Stomach (tissue), 9 donors: ENCODE measurements around the gene STEAP4. TPM values are rescaled to one million over a fixed set of nuclear protein-coding genes. Genes with fewer than 3 reads are reported as not detected.

ENCODE experiments used
- DNase-seq, 2 donors: peaks; one replicate each; pipeline versions ENCODE4 v3.0.0 to v3.0.0-alpha.2; 2013 to 2019
- H3K27ac ChIP-seq, 5 donors: fragments of 200-600 bp in 4 of 5; sonication (generic) in 4 of 5; one replicate each; pipeline ENCODE4 v1.5.1; 2013 to 2019; ENCODE audit warnings: mild to moderate bottlenecking in 1 of 5, moderate library complexity in 1 of 5
- H3K27me3 ChIP-seq, 3 donors: fragments of 200-600 bp; sonication (generic); one replicate each; pipeline ENCODE4 v1.5.1; 2017 to 2019; ENCODE audit warnings: mixed run types in 1 of 3
- H3K36me3 ChIP-seq, 4 donors: fragments of 200-600 bp; sonication (generic); 1 replicate in 3 of 4; 2 replicates in 1 of 4; pipeline ENCODE4 v1.5.1; 2016 to 2019
- H3K4me1 ChIP-seq, 4 donors: fragments of 200-600 bp; sonication (generic); one replicate each; pipeline ENCODE4 v1.5.1; 2016 to 2019
- H3K4me3 ChIP-seq, 4 donors: fragments of 200-600 bp; sonication (generic) in 3 of 4; one replicate each; pipeline ENCODE4 v1.5.1; 2016 to 2019; ENCODE audit warnings: mild to moderate bottlenecking in 1 of 4
- H3K9me3 ChIP-seq, 4 donors: fragments of 200-600 bp; sonication (generic); one replicate each; pipeline ENCODE4 v1.5.1; 2016 to 2019
- CTCF ChIP-seq, 7 experiments: fragments of 450-650 bp in 4 of 7; fragments of 200-600 bp in 3 of 7; sonication (generic) in 3 of 7; IDR thresholded peaks; one replicate each; pipeline ENCODE4 v1.5.1; 2016 to 2019; ENCODE audit warnings: antibody characterized with exemption in 7 of 7, control low read depth in 2 of 7, mild to moderate bottlenecking in 1 of 7
- EP300 ChIP-seq: sonication (generic); formaldehyde crosslinking; IDR thresholded peaks from one replicate; pipeline ENCODE4 v1.6.1; 2017; ENCODE audit warnings: antibody characterized with exemption
- POLR2A ChIP-seq, 4 donors: fragments of 450-650 bp; IDR thresholded peaks; one replicate each; pipeline ENCODE4 v1.6.1; 2016; ENCODE audit warnings: antibody characterized with exemption in 4 of 4, control low read depth in 2 of 4, mild to moderate bottlenecking in 1 of 4, moderate library complexity in 1 of 4
- POLR2AphosphoS5 ChIP-seq, 3 donors: sonication (generic); formaldehyde crosslinking; IDR thresholded peaks; one replicate each; pipeline ENCODE4 v1.6.1; 2016; ENCODE audit warnings: antibody characterized with exemption in 3 of 3
- WGBS, 5 donors: extraction: QIAGEN DNeasy Blood & Tissue Kit in 3 of 5; methylation state at CpG; one replicate each; pipeline versions ENCODE4 v1.1.5 to v1.1.7; 2013 to 2018; 5-methylcytosine and 5-hydroxymethylcytosine counted together
- intact Hi-C: fragments of 100-400 bp; cut with DNase I; formaldehyde crosslinking; loops from one replicate; pipeline ENCODE4 v1.15.1; 2023; ENCODE audit warnings: low total_unique reads
- polyA plus RNA-seq, 3 donors: library from polyadenylated mRNA; stranded (reverse); fragments of 200-250 nt; gene quantifications; one replicate each; pipeline ENCODE4 v1.2.3, GENCODE V29; 2013
- total RNA-seq, 5 donors: library from RNA; depleted of rRNA; stranded (reverse); fragments of >200 nt; gene quantifications; one replicate each; pipeline versions ENCODE4 v1.1.0 to v1.2.3, GENCODE V29; 2014 to 2016
- donor health status: healthy with polysubstance abuse.
- donor health status: Bipolar disorder and iron deficiency.
- donor health status: healthy.

Gene STEAP4
- total and polyA plus RNA-seq, 8 donors = 1.5 to 14.5 (median 2.4) TPM

DNA sequence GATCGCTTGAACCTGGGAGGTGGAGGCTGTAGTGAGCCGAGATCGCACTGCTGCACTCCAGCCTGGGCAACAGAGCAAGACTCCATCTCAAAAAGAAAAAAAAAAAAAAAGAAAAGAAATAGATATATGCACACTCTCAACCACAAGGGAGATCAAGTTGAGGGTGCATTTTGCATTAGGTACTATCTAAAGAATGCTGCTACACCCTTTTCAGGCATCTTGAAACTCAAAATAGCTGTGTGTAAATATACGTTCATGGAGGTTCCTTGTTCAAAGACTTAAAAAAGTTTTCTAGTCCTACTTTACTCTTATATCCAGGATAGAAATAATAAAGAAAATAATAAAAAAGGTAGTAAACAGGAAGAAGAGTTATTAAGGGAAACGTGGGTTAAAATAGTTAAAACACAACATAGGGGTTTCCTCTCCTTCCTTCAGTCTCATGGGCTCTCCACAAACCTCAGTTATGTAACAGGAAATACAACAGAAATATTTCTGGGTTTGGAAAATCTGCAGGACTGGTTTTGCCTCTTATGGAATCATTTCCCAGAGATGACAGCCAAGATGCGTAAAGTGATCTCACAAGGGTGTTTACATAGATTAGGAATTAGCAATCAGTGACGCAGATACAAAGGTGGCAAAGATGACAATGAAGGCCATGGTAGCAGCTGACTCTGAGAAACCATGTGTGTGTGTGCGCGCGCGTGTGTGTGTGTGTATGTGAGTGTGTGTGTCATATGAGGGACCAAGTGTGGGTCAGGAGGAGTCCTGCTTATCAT, 15.1 kb downstream of the STEAP4 start:
- peak in 1 of 2 donors; percentile 55 for DNase-seq
- H3K36me3 ChIP-seq = no peaks in the 10 kb centered on the region

DNA sequence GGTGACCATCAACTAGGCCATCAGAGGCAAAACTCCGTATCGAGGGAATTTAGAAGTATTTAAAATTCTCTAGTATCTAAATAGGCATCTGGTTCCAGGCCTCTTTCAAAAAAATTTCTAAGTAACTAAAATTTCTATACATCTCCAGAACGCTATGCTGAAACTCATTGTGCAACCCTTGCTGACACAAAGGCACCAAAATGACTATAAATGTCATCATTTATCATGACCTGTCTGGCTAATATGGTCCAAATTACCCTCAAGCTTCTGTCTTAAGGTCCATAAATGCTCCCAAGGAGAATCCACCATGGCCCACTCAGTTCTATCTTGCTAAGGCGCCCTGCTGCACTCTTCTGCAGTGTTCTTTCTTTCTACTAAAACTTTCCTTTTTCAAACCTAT, 16.2 kb downstream of the STEAP4 start:
- Histone ChIP-seq H3K36me3 (no peaks in the 10 kb centered on the region), H3K27ac (peak overlapping the region in 3 of 5 donors; percentile 25 to 60 (median 49)), H3K27me3 (no peaks in the 10 kb centered on the region), H3K9me3 (peaks cover 0 to 6% (median 2%) of the 10 kb centered on the region in 4 donors), H3K4me3 (no peak overlapping the region), H3K4me1 (peaks cover 0 to 19% (median 2%) of the 10 kb centered on the region in 4 donors)
- WGBS, 5 donors = 86 to 96% (median 92%) methylated on average over 4 of the region's 4 CpGs
- TF ChIP-seq CTCF (IDR thresholded peaks at IDR 0.05) (no peak), EP300 (no peak), POLR2AphosphoS5 (IDR thresholded peaks at IDR 0.05) (no peak), POLR2A (IDR thresholded peaks at IDR 0.05) (no peak)
- no peak for DNase-seq
- intact Hi-C loops = no loop called here

More for the DNA sequence above, 15.1 kb downstream of the STEAP4 start:
- intact Hi-C loops = no loop called here
- TF ChIP-seq EP300 (no peak), POLR2A (IDR thresholded peaks at IDR 0.05) (no peak), POLR2AphosphoS5 (IDR thresholded peaks at IDR 0.05) (no peak)
- Histone ChIP-seq H3K4me3 (no peak overlapping the region), H3K27ac (peak overlapping the region in 4 of 5 donors; percentile 2 to 37 (median 25)), H3K27me3 (no peaks in the 10 kb centered on the region), H3K9me3 (peaks cover 0 to 6% (median 2%) of the 10 kb centered on the region in 4 donors), H3K4me1 (peaks cover 0 to 19% (median 2%) of the 10 kb centered on the region in 4 donors)
- whole genome bisulfite sequencing, 5 donors = 72 to 78% (median 74%) methylated on average over 11 of the region's 11 CpGs

DNA sequence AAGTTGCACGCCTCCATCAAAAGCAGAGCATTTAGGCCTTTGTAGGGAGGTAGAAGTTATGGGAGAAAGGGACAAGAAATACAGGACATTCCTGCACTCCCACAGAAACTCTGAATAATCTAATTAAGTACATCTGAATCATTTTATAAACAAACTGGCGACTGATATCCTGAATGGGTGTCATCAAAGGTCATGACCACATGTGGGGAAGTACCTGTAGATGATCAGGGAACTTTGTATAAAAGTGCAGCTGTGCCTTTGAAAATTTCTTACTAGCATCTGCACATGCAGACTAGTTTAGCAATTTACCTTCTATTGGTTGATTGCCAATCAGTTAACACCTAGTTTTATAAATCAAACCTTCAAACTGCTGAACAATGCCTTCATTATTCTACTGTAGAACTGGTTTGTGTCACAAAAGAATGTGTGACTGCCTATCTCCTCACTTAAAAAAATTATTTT, 17.1 kb downstream of the STEAP4 start:
- Histone ChIP-seq H3K27ac (peak overlapping the region in 2 of 5 donors; percentile 25 to 45), H3K9me3 (peaks cover 0 to 6% (median 2%) of the 10 kb centered on the region in 4 donors), H3K27me3 (no peaks in the 10 kb centered on the region), H3K4me3 (no peak overlapping the region), H3K4me1 (peaks cover 0 to 19% (median 2%) of the 10 kb centered on the region in 4 donors), H3K36me3 (no peaks in the 10 kb centered on the region)
- DNase-seq = peak in 1 of 2 donors; percentile 39
- no peak for TF ChIP-seq POLR2AphosphoS5 (IDR thresholded peaks at IDR 0.05)
- TF ChIP-seq EP300 = no peak
- no peak for TF ChIP-seq POLR2A (IDR thresholded peaks at IDR 0.05)
- TF ChIP-seq CTCF (IDR thresholded peaks at IDR 0.05) = no peak
- 23 to 55% (median 31%) methylated on average over 2 of the region's 2 CpGs for WGBS, 5 donors
- intact Hi-C loops = no loop called here

- Histone ChIP-seq H3K27me3 (no peaks in the 10 kb centered on the region), H3K4me3 (no peak overlapping the region), H3K9me3 (no peaks in the 10 kb centered on the region), H3K36me3 (no peaks in the 10 kb centered on the region), H3K27ac (peak overlapping the region in 1 of 5 donors; percentile 35), H3K4me1 (peaks cover 0 to 53% (median 3%) of the 10 kb centered on the region in 4 donors)
- TF ChIP-seq POLR2A (IDR thresholded peaks at IDR 0.05) (no peak), EP300 (no peak), POLR2AphosphoS5 (IDR thresholded peaks at IDR 0.05) (no peak), CTCF (IDR thresholded peaks at IDR 0.05) (no peak)
- peak in 1 of 2 donors; percentile 25 for DNase-seq
- intact Hi-C loops = no loop called here
- WGBS, 5 donors = 26 to 58% (median 48%) methylated on average over 2 of the region's 2 CpGs
Measured at GRCh38 chr7:88281749-88282148, 24.9 kb downstream of the STEAP4 start.
